ENCODE data around the gene TRIOBP. TPM values are rescaled to one million over a fixed set of nuclear protein-coding genes. Genes with fewer than 3 reads are reported as not detected.
A peak's percentile ranks its signal among the peaks of the same experiment; 100 is the strongest.
"Not testable (repeated sequence)": the region's sequence is repeated elsewhere in the genome, so short reads cannot be mapped to it uniquely, and the experiment has no call there.

The TRIOBP gene
- total and polyA plus RNA-seq, 5 donors: 82.1 to 105 (median 92.2) TPM

DNA sequence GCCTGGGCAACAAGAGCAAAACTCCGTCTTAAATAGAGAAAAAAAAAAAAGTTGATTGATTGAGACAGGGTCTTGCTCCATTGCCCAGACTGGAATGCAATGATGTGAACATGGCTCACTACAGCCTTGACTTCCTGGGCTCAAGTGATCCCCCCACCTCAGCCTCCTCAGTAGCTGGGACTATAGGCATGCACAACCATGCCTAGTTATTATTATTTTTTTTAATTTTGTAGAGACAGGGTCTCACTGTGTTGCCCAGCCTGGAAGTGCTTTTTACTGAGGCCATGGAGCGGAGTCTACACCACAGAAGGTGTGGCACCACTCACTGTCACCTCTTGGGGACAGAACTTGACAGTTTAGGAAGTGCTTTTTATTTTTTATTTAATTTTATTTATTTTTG lies 17.8 kb downstream of the TRIOBP start:
- intact Hi-C loops (cut with DNase I): no loop called here
- H3K27me3 ChIP-seq (ENCODE audit: control insufficient read depth, insufficient read depth): no peaks in the 10 kb centered on the region
- 90% methylated on average over 2 of the region's 2 CpGs for WGBS
- no peaks in the 10 kb centered on the region for H3K9me3 ChIP-seq (ENCODE audit: control insufficient read depth, low read length)
- H3K27ac ChIP-seq (ENCODE audit: low read length): no peak overlapping the region
- DNase-seq: no peak
- no peak overlapping the region for H3K4me3 ChIP-seq (ENCODE audit: low read length)
- no peaks in the 10 kb centered on the region for H3K4me1 ChIP-seq (ENCODE audit: control insufficient read depth, insufficient read depth, low read length)
- no peak for ATAC-seq

DNA sequence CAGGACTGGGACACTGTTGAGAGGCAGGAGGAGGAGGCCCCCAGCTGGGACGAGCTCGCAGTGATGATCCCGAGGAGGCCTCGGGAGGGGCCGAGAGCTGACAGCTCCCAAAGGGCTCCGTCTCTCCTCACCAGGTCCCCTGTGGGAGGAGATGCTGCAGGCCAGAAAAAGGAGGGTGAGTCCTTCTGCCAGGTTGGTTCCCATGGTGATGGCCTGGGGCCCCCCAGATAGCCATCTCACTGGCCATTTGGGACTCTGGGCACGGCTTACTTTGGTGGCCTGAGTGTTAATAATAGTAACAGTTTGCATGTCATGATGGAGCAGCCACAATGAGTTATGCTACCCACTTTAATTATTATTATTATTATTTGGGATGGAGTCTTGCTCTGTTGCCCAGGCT lies 18.9 kb downstream of the TRIOBP start:
- Histone ChIP-seq H3K9me3 (ENCODE audit: control insufficient read depth, low read length) (no peaks in the 10 kb centered on the region), H3K27me3 (ENCODE audit: control insufficient read depth, insufficient read depth) (no peaks in the 10 kb centered on the region), H3K4me1 (ENCODE audit: control insufficient read depth, insufficient read depth, low read length) (no peaks in the 10 kb centered on the region), H3K4me3 (ENCODE audit: low read length) (no peak overlapping the region), H3K27ac (ENCODE audit: low read length) (no peak overlapping the region)
- ATAC-seq (no peak), DNase-seq (no peak)
- intact Hi-C loops (cut with DNase I): no loop called here
- WGBS: 81% methylated on average over 7 of the region's 7 CpGs

DNA sequence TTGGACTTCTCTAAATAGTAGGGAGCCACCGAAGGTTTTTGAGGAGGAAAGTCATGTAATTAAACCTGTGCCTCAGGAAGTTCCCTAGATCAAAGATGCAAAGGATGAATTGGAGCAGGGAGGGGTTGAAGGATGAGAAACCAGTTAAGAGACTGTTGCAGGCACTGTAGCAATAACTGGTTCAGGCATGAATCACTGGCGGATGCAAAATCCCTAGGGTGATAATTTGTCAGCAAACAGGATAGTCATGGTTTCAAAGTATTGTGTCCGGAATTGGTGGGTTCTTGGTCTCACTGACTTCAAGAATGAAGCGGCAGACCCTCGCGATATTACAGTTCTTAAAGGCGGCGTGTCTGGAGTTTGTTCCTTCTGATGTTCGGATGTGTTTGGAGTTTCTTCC lies 19.9 kb downstream of the TRIOBP start:
- ATAC-seq (no peak), DNase-seq (no peak)
- Histone ChIP-seq H3K27ac (ENCODE audit: low read length) (no peak overlapping the region), H3K4me3 (ENCODE audit: low read length) (no peak overlapping the region), H3K9me3 (ENCODE audit: control insufficient read depth, low read length) (no peaks in the 10 kb centered on the region), H3K4me1 (ENCODE audit: control insufficient read depth, insufficient read depth, low read length) (no peaks in the 10 kb centered on the region), H3K27me3 (ENCODE audit: control insufficient read depth, insufficient read depth) (no peaks in the 10 kb centered on the region)
- 93% methylated on average over 9 of the region's 9 CpGs for WGBS
- intact Hi-C loops (cut with DNase I): no loop called here

DNA sequence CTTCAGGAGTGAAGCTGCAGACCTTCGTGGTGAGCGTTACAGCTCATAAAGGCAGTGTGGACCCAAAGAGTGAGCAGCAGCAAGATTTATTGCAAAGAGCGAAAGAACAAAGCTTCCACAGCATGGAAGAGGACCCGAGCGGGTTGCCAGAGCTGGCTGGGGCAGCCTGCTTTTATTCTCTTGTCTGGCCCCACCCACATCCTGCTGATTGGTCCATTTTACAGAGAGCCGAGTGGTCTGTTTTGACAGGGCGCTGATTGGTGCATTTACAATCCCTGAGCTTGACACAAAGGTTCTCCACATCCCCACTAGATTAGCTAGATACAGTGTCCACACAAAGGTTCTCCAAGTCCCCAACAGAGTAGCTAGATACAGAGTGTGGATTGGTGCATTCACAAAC lies 20.4 kb downstream of the TRIOBP start:
- intact Hi-C loops (cut with DNase I); ATAC-seq; DNase-seq; H3K27me3 ChIP-seq (ENCODE audit: control insufficient read depth, insufficient read depth); H3K4me3 ChIP-seq (ENCODE audit: low read length); H3K27ac ChIP-seq (ENCODE audit: low read length); H3K9me3 ChIP-seq (ENCODE audit: control insufficient read depth, low read length); H3K4me1 ChIP-seq (ENCODE audit: control insufficient read depth, insufficient read depth, low read length): not testable (repeated sequence)
- WGBS: 94% methylated on average over 7 of the region's 7 CpGs

DNA sequence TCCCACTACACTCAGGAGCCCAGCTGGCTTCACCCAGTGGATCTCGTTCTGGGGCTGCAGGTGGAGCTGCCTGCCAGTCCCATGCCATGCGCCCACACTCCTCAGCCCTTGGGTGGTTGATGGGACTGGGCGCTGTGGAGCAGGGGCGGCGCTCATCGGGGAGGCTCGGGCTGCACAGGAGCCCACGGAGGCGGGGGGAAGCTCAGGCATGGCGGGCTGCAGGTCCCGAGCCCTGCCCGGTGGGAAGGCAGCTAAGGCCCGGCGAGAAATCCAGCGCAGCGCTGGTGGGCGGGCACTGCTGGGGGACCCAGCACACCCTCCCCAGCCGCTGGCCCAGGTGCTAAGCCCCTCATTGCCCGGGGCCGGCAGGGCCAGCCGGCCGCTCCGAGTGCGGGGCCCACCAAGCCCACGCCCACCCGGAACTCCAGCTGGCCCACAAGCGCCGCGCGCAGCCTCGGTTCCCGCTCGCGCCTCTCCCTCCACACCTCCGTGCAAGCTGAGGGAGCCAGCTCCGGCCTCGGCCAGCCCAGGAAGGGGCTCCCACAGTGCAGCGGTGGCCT lies 21.0 kb downstream of the TRIOBP start:
- ATAC-seq; intact Hi-C loops (cut with DNase I): not testable (repeated sequence)

DNA sequence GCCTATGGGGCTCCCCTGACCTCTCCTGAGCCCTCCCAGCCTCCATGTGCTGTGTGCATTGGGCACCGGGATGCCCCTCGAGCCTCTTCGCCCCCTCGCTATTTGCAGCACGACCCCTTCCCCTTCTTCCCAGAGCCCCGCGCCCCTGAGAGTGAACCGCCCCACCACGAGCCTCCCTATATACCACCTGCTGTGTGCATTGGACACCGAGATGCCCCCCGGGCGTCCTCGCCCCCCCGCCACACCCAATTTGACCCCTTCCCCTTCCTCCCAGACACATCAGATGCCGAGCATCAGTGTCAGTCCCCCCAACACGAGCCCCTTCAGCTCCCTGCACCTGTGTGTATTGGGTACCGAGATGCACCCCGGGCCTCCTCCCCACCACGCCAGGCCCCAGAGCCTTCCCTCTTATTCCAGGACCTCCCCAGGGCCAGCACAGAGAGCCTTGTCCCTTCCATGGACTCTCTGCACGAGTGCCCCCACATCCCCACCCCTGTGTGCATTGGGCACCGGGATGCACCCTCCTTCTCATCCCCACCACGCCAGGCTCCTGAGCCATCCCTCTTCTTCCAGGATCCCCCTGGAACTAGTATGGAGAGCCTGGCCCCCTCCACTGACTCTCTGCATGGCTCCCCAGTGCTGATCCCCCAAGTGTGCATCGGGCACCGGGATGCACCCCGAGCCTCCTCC lies 28.8 kb downstream of the TRIOBP start:
- H3K4me1 ChIP-seq (ENCODE audit: control insufficient read depth, insufficient read depth, low read length): no peaks in the 10 kb centered on the region
- WGBS: 93% methylated on average over 25 of the region's 25 CpGs
- no peak for DNase-seq

More for the DNA sequence above, 21.0 kb downstream of the TRIOBP start:
- not testable (repeated sequence) for H3K27ac ChIP-seq (ENCODE audit: low read length); H3K9me3 ChIP-seq (ENCODE audit: control insufficient read depth, low read length); H3K27me3 ChIP-seq (ENCODE audit: control insufficient read depth, insufficient read depth); H3K4me1 ChIP-seq (ENCODE audit: control insufficient read depth, insufficient read depth, low read length); H3K4me3 ChIP-seq (ENCODE audit: low read length)
- DNase-seq: peak in 1 of 3 donors; percentile 42
- 94% methylated on average over 38 of the region's 38 CpGs for WGBS

DNA sequence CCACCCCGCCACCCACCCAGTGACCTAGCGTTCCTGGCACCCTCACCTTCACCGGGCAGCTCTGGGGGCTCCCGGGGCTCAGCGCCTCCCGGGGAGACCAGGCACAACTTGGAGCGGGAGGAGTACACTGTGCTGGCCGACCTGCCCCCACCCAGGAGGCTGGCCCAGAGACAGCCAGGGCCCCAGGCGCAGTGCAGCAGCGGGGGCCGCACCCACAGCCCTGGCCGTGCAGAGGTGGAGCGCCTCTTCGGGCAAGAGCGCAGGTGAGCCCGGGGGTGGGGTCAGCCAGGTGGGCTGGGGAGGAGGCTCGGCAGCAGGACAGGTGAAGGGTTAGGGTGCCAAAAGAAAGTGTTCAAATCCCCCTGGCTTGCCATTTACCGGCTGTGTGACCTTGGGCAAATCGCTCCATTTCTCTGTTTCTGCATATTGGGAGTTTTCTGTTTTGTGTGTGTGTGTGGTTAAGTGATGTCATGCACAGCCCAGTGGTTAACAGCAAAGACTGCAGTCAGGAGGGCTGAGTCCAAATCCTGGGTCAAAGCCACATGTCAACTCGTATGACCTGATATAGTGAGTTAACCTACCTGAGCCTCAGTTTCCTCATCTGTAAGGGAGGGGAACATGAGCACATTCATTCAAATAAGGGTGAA lies 29.5 kb downstream of the TRIOBP start:
- ATAC-seq: peak in 1 of 2 donors; percentile 34
- Histone ChIP-seq H3K4me3 (ENCODE audit: low read length) (no peak overlapping the region), H3K27ac (ENCODE audit: low read length) (no peak overlapping the region), H3K4me1 (ENCODE audit: control insufficient read depth, insufficient read depth, low read length) (no peaks in the 10 kb centered on the region), H3K9me3 (ENCODE audit: control insufficient read depth, low read length) (no peaks in the 10 kb centered on the region), H3K27me3 (ENCODE audit: control insufficient read depth, insufficient read depth) (no peaks in the 10 kb centered on the region)
- 86% methylated on average over 20 of the region's 20 CpGs for WGBS
- intact Hi-C loops (cut with DNase I): no loop called here
- DNase-seq: peak in 1 of 3 donors; percentile 58

More for the DNA sequence above, 28.8 kb downstream of the TRIOBP start:
- ATAC-seq: peak in 1 of 2 donors; percentile 7
- H3K27ac ChIP-seq (ENCODE audit: low read length): no peak overlapping the region
- H3K4me3 ChIP-seq (ENCODE audit: low read length): no peak overlapping the region
- no peaks in the 10 kb centered on the region for H3K9me3 ChIP-seq (ENCODE audit: control insufficient read depth, low read length)
- H3K27me3 ChIP-seq (ENCODE audit: control insufficient read depth, insufficient read depth): no peaks in the 10 kb centered on the region
- intact Hi-C loops (cut with DNase I): no loop called here

DNA sequence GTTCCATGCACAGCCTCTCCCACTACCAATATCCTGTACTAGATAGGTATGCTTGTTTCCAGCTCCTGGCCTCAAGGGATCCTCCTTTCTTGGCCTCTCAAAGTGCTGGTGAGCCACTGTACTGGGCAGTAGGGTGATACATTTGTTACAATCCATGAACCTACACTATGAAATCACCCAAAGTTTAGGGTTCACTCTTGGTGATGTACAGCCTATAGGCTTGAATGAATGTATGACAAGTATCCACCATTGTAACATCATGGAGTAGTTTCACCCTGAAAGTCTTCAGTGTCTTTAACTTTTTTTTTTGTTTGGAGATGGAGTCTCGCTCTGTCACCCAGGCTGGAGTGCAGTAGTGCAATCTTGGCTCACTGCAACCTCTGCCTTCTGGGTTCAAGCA lies 31.8 kb downstream of the TRIOBP start:
- H3K9me3 ChIP-seq (ENCODE audit: control insufficient read depth, low read length): no peaks in the 10 kb centered on the region
- H3K4me1 ChIP-seq (ENCODE audit: control insufficient read depth, insufficient read depth, low read length): no peaks in the 10 kb centered on the region
- intact Hi-C loops (cut with DNase I): no loop called here
- 95% methylated on average over 1 of the region's 1 CpG for WGBS
- peak overlapping the region; percentile 81 for H3K27ac ChIP-seq (ENCODE audit: low read length)
- no peak for DNase-seq
- ATAC-seq: peak; percentile 28 to 34
- H3K27me3 ChIP-seq (ENCODE audit: control insufficient read depth, insufficient read depth): no peaks in the 10 kb centered on the region
- no peak overlapping the region for H3K4me3 ChIP-seq (ENCODE audit: low read length)

DNA sequence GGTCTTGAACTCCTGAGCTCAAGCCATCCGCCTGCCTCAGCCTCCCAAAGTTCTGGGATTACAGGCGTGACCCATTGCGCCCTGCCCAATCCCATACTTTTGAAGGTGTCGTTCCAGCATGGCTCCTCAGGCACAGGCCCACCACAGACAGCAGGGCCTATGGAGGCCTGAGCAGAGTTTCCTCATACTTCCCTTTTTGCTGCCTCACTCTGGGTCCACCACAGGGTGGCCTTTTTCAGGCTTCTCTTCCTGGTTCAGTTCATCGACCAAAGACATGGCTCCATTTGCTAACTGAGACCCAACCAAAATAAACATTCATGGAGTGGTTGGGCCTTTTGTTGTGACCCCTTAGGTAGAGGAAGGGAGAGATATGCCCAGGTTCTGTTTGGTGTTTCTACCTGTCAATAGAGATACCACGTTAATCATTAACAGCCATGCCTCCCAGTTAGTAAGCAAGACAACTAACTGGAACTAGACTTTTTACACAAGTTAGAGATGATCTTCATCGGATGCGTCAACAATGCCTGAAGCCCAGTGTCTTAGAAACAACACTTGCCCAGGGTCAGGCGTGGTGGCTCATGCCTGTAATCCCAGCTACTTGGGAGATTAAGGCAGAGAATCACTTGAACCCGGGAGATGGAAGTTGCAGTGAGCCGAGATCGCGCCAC lies 35.1 kb downstream of the TRIOBP start:
- no peaks in the 10 kb centered on the region for H3K9me3 ChIP-seq (ENCODE audit: control insufficient read depth, low read length)
- no peaks in the 10 kb centered on the region for H3K27me3 ChIP-seq (ENCODE audit: control insufficient read depth, insufficient read depth)
- ATAC-seq: peak in 1 of 2 donors; percentile 17
- H3K4me1 ChIP-seq (ENCODE audit: control insufficient read depth, insufficient read depth, low read length): no peaks in the 10 kb centered on the region
- no peak overlapping the region for H3K27ac ChIP-seq (ENCODE audit: low read length)
- H3K4me3 ChIP-seq (ENCODE audit: low read length): no peak overlapping the region
- intact Hi-C loops (cut with DNase I): no loop called here
- DNase-seq: no peak
- 86% methylated on average over 13 of the region's 13 CpGs for WGBS

DNA sequence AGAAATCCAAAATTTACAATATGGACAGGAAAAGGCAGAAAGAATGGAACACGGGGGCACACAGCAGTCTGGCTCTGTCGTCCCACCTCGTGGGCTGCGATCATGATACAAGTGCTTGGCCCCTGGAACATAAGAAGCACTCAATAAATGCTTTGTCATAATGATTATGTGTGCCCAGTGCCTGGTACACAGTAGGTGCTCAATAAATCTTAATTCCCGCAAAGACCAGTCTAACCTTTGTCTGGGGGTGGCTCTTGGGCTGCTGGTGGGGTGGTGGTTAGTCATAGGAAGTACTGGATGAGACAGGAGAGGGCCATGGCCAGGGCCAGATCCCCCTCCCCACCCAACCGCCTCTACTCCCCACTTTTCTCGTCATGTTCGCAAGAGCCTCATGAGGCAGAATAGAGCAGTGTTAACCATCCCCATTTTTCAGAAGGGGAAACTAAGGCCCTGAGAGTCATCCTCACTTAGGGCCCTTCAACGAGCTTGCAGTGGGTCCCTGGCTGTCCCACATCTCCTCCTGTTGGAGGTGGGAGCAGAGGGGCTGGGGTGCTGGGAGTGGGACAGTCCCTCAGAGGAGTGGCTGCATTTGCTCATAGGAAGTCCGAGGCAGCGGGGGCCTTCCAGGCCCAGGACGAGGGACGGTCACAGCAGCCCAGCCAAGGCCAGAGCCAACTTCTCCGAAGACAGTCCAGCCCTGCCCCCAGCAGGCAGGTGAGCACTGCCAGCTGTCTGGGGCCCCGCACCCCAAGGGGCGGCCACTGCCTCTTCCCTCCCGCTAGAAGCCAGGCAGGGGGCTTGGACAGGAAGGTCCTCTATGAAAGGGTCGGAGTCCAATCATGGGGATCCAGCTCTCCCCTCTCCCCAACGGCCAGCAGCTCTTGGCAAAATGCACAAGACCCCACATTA lies 36.1 kb downstream of the TRIOBP start:
- Histone ChIP-seq H3K4me3 (ENCODE audit: low read length) (no peak overlapping the region), H3K4me1 (ENCODE audit: control insufficient read depth, insufficient read depth, low read length) (no peaks in the 10 kb centered on the region), H3K9me3 (ENCODE audit: control insufficient read depth, low read length) (no peaks in the 10 kb centered on the region), H3K27me3 (ENCODE audit: control insufficient read depth, insufficient read depth) (no peaks in the 10 kb centered on the region), H3K27ac (ENCODE audit: low read length) (no peak overlapping the region)
- intact Hi-C loops (cut with DNase I): no loop called here
- WGBS: 80% methylated on average over 19 of the region's 19 CpGs
- DNase-seq: no peak
- no peak for ATAC-seq
